Measurements from ENCODE around the gene JUND.

JUND gene

DNA sequence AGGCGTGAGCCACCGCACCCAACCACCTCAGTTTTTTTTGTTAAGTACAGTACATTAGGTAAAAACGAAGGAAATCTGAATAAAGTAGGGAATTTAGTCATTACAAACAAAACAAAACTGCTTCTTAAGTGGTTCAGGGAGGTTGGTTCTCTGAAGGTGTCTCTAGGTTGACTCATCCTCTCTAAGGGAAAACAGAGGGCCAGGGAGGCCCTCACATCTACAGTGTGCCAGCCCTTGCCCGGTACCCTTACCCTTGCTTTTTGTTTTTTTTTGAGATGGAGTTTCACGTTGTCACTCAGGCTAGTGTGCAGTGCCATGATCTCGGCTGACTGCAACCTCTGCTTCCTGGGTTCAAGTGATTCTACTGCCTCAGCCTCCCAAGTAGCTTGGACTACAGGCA is 17.2 kb upstream of the JUND start:
- Histone ChIP-seq H4K20me1 (ENCODE audit: low read depth, low read length) (no peaks in the 10 kb centered on the region), H3K27me3 (ENCODE audit: low read length) (no peaks in the 10 kb centered on the region), H3K4me3 (ENCODE audit: insufficient read depth, low read length, poor library complexity, severe bottlenecking) (no peak overlapping the region), H3K79me2 (ENCODE audit: insufficient read depth, low read length) (no peaks in the 10 kb centered on the region), H2AFZ (ENCODE audit: low read depth, low read length, severe bottlenecking) (no peak overlapping the region), H3K9me2 (replicated peaks; ENCODE audit: insufficient read depth, low read length) (no peaks in the 10 kb centered on the region), H3K9ac (ENCODE audit: low read length) (no peak overlapping the region), H3F3A (ENCODE audit: insufficient read depth) (no peaks in the 10 kb centered on the region), H3K27ac (ENCODE audit: low read depth, low read length) (no peak overlapping the region), H3K4me2 (ENCODE audit: low read depth, low read length, poor library complexity, severe bottlenecking) (no peak overlapping the region), H3K36me3 (ENCODE audit: low read length) (no peaks in the 10 kb centered on the region), H3K9me3 (ENCODE audit: insufficient read depth, low read length) (no peaks in the 10 kb centered on the region)
- TF ChIP-seq EZH2phosphoT487 (conservative IDR thresholded peaks at IDR 0.05; ENCODE audit: low read length) = no peak
- TF ChIP-seq, protein P1, sequence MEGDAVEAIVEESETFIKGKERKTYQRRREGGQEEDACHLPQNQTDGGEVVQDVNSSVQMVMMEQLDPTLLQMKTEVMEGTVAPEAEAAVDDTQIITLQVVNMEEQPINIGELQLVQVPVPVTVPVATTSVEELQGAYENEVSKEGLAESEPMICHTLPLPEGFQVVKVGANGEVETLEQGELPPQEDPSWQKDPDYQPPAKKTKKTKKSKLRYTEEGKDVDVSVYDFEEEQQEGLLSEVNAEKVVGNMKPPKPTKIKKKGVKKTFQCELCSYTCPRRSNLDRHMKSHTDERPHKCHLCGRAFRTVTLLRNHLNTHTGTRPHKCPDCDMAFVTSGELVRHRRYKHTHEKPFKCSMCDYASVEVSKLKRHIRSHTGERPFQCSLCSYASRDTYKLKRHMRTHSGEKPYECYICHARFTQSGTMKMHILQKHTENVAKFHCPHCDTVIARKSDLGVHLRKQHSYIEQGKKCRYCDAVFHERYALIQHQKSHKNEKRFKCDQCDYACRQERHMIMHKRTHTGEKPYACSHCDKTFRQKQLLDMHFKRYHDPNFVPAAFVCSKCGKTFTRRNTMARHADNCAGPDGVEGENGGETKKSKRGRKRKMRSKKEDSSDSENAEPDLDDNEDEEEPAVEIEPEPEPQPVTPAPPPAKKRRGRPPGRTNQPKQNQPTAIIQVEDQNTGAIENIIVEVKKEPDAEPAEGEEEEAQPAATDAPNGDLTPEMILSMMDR (IDR thresholded peaks at IDR 0.05; ENCODE audit: insufficient read depth, low read length, poor library complexity, severe bottlenecking) = no peak

DNA sequence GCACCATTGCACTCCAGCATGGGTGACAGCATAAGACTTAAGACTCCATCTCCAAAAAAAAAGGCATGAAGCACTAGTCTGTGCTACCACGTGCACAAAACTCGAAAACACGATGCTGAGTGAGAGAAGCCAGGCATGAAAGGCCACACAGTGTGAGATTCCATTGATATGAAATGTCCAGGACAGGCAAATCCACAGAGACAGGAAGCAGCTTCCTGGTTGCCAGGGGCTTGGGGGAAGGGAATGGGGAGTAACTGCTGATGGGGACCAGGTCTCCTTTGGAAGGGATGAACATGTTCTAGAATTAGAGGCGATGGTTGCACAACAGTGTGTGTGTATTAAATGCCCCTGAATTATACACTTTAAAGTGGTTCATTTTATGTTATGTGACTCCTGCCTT is 15.9 kb upstream of the JUND start:
- TF ChIP-seq EZH2phosphoT487 (conservative IDR thresholded peaks at IDR 0.05; ENCODE audit: low read length) = no peak
- TF ChIP-seq, protein P1 (IDR thresholded peaks at IDR 0.05; ENCODE audit: insufficient read depth, low read length, poor library complexity, severe bottlenecking) = no peak
- H3K27me3 ChIP-seq (ENCODE audit: low read length) = no peaks in the 10 kb centered on the region
- no peak overlapping the region for H3K9ac ChIP-seq (ENCODE audit: low read length)
- H3K27ac ChIP-seq (ENCODE audit: low read depth, low read length) = no peak overlapping the region
- H3F3A ChIP-seq (ENCODE audit: insufficient read depth) = no peaks in the 10 kb centered on the region
- H3K79me2 ChIP-seq (ENCODE audit: insufficient read depth, low read length) = no peaks in the 10 kb centered on the region
- no peak overlapping the region for H3K4me3 ChIP-seq (ENCODE audit: insufficient read depth, low read length, poor library complexity, severe bottlenecking)
- no peak overlapping the region for H2AFZ ChIP-seq (ENCODE audit: low read depth, low read length, severe bottlenecking)
- no peaks in the 10 kb centered on the region for H4K20me1 ChIP-seq (ENCODE audit: low read depth, low read length)
- no peak overlapping the region for H3K4me2 ChIP-seq (ENCODE audit: low read depth, low read length, poor library complexity, severe bottlenecking)
- no peaks in the 10 kb centered on the region for H3K9me3 ChIP-seq (ENCODE audit: insufficient read depth, low read length)
- no peaks in the 10 kb centered on the region for H3K36me3 ChIP-seq (ENCODE audit: low read length)
- H3K9me2 ChIP-seq (replicated peaks; ENCODE audit: insufficient read depth, low read length) = no peaks in the 10 kb centered on the region

DNA sequence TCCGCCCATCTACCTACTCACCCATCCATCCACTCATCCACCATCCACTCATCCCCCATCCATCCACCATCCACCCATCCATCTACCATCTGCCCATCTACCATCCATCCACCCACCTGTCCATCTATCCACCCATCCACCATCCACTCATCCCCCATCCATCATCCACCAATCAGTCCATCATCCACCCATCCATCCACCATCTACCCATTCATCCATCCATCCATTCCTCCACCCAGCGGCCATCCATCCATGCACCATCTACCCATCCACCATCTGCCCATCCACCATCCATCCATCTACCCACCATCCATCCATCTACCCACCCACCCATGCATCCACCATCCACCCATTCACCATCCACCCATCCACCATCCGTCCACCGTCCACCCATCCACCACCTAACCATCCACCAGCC is 13.6 kb upstream of the JUND start:
- H2AFZ ChIP-seq (ENCODE audit: low read depth, low read length, severe bottlenecking) = no peak overlapping the region
- no peaks in the 10 kb centered on the region for H3K79me2 ChIP-seq (ENCODE audit: insufficient read depth, low read length)
- no peak overlapping the region for H3K4me3 ChIP-seq (ENCODE audit: insufficient read depth, low read length, poor library complexity, severe bottlenecking)
- H3K9ac ChIP-seq (ENCODE audit: low read length) = no peak overlapping the region
- H3F3A ChIP-seq (ENCODE audit: insufficient read depth) = no peaks in the 10 kb centered on the region
- no peaks in the 10 kb centered on the region for H4K20me1 ChIP-seq (ENCODE audit: low read depth, low read length)
- H3K9me2 ChIP-seq (replicated peaks; ENCODE audit: insufficient read depth, low read length) = no peaks in the 10 kb centered on the region
- no peak for TF ChIP-seq EZH2phosphoT487 (conservative IDR thresholded peaks at IDR 0.05; ENCODE audit: low read length)
- TF ChIP-seq, protein P1 (IDR thresholded peaks at IDR 0.05; ENCODE audit: insufficient read depth, low read length, poor library complexity, severe bottlenecking) = no peak
- H3K27ac ChIP-seq (ENCODE audit: low read depth, low read length) = no peak overlapping the region
- no peaks in the 10 kb centered on the region for H3K27me3 ChIP-seq (ENCODE audit: low read length)
- no peaks in the 10 kb centered on the region for H3K9me3 ChIP-seq (ENCODE audit: insufficient read depth, low read length)
- no peaks in the 10 kb centered on the region for H3K36me3 ChIP-seq (ENCODE audit: low read length)
- H3K4me2 ChIP-seq (ENCODE audit: low read depth, low read length, poor library complexity, severe bottlenecking) = no peak overlapping the region

Measured in SU-DHL-6 (cell line).